SK-N-SH treated with all-trans-retinoic acid at 6 μM for 48 hours (cell line): ENCODE data around the gene FOXP4.

Experiments used
- ATAC-seq: fragments of 200-7000 bp; cut with Tn5 transposase; 3 replicates; pipeline ENCODE4 v1.9.1; 2020; ENCODE audit warnings: mild to moderate bottlenecking, moderate library complexity
- ARNTL ChIP-seq: fragments of 450-650 bp; formaldehyde crosslinking; IDR thresholded peaks from 2 replicates; pipeline ENCODE4 v1.5.0; 2020; ENCODE audit warnings: low read depth, mild to moderate bottlenecking, moderate library complexity, borderline replicate concordance
- BACH2 ChIP-seq: fragments of 250-450 bp; sonication (Bioruptor Pico); IDR thresholded peaks from 2 replicates; pipeline ENCODE4 v1.9.0; 2021; ENCODE audit warnings: mild to moderate bottlenecking, borderline replicate concordance
- CSDC2 ChIP-seq: fragments of 250-450 bp; sonication (Bioruptor Pico); IDR thresholded peaks from 2 replicates; pipeline ENCODE4 v1.5.0; 2020; ENCODE audit warnings: mild to moderate bottlenecking, moderate library complexity
- CSRNP3 ChIP-seq: fragments of 250-450 bp; sonication (Bioruptor Pico); IDR thresholded peaks from 2 replicates; pipeline ENCODE4 v1.5.1; 2021; ENCODE audit warnings: mild to moderate bottlenecking, moderate library complexity
- GLIS3 ChIP-seq: fragments of 250-450 bp; sonication (Bioruptor Pico); IDR thresholded peaks from 2 replicates; pipeline ENCODE4 v1.5.0; 2020; ENCODE audit warnings: mild to moderate bottlenecking, moderate library complexity
- ISL1 ChIP-seq: fragments of 250-450 bp; sonication (Bioruptor Pico); IDR thresholded peaks from 2 replicates; pipeline ENCODE4 v2.1.2; 2022; ENCODE audit warnings: mild to moderate bottlenecking, moderate library complexity
- OSR1 ChIP-seq: fragments of 250-450 bp; sonication (Bioruptor Pico); IDR thresholded peaks from 2 replicates; pipeline ENCODE4 v1.8.0; 2022; ENCODE audit warnings: moderate library complexity, mild to moderate bottlenecking, inconsistent platforms
- PATZ1 ChIP-seq: fragments of 250-450 bp; sonication (Bioruptor Pico); IDR thresholded peaks from 2 replicates; pipeline ENCODE4 v1.8.0; 2020; ENCODE audit warnings: mild to moderate bottlenecking, moderate library complexity, borderline replicate concordance
- POU6F1 ChIP-seq: fragments of 250-450 bp; sonication (Bioruptor Pico); IDR thresholded peaks from 2 replicates; pipeline ENCODE4 v1.8.0; 2021; ENCODE audit warnings: low read depth, mild to moderate bottlenecking, moderate library complexity, borderline replicate concordance
- RARB ChIP-seq: fragments of 250-450 bp; sonication (Bioruptor Pico); IDR thresholded peaks from 2 replicates; pipeline ENCODE4 v1.8.0; 2021; ENCODE audit warnings: mild to moderate bottlenecking, moderate library complexity
- SNAI2 ChIP-seq: fragments of 250-450 bp; sonication (Bioruptor Pico); IDR thresholded peaks from 2 replicates; pipeline ENCODE4 v1.5.0; 2020; ENCODE audit warnings: mild to moderate bottlenecking, moderate library complexity
- TCF4 ChIP-seq: fragments of 250-450 bp; sonication (Bioruptor Pico); IDR thresholded peaks from 2 replicates; pipeline ENCODE4 v1.8.0; 2021; ENCODE audit warnings: mild to moderate bottlenecking, moderate library complexity, borderline replicate concordance
- TSHZ2 ChIP-seq: fragments of 250-450 bp; sonication (Bioruptor Pico); IDR thresholded peaks from 2 replicates; pipeline ENCODE4 v1.5.0; 2020; ENCODE audit warnings: mild to moderate bottlenecking, moderate library complexity
- ZC3H10 ChIP-seq: fragments of 250-450 bp; sonication (Bioruptor Pico); IDR thresholded peaks from 2 replicates; pipeline ENCODE4 v1.5.1; 2021; ENCODE audit warnings: mild to moderate bottlenecking, moderate library complexity
- ZFP3 ChIP-seq: fragments of 250-450 bp; sonication (Bioruptor Pico); IDR thresholded peaks from 2 replicates; pipeline ENCODE4 v1.5.0; 2020; ENCODE audit warnings: mild to moderate bottlenecking, moderate library complexity
- ZFP30 ChIP-seq: fragments of 450-650 bp; formaldehyde crosslinking; IDR thresholded peaks from 2 replicates; pipeline ENCODE4 v1.5.0; 2022; ENCODE audit warnings: mild to moderate bottlenecking, moderate library complexity
- ZNF565 ChIP-seq: fragments of 450-650 bp; formaldehyde crosslinking; conservative IDR thresholded peaks from 2 replicates; pipeline ENCODE4 v1.5.0; 2020; ENCODE audit warnings: low read depth, mild to moderate bottlenecking, moderate library complexity
- ZNF70 ChIP-seq: fragments of 450-650 bp; formaldehyde crosslinking; IDR thresholded peaks from 2 replicates; pipeline ENCODE4 v1.5.0; 2020; ENCODE audit warnings: mild to moderate bottlenecking, moderate library complexity

The FOXP4 gene

GRCh38 chr6:41539204-41539603 is 7.0 kb upstream of the FOXP4 start (continued):
- TF ChIP-seq CSRNP3 (CRISPR knock-in tag) (no peak), PATZ1 (CRISPR knock-in tag) (no peak), OSR1 (CRISPR knock-in tag) (no peak), TCF4 (CRISPR knock-in tag) (no peak)

GRCh38 chr6:41541364-41541763 is 4.8 kb upstream of the FOXP4 start:
- no peak for TF ChIP-seq RARB (CRISPR knock-in tag)
- no peak for ATAC-seq

- no peak for ATAC-seq
- TF ChIP-seq OSR1 (CRISPR knock-in tag) (no peak), SNAI2 (CRISPR knock-in tag) (no peak), TCF4 (CRISPR knock-in tag) (no peak), ZFP3 (no peak), RARB (CRISPR knock-in tag) (no peak), BACH2 (no peak), CSRNP3 (CRISPR knock-in tag) (no peak), PATZ1 (CRISPR knock-in tag) (no peak)
Observed at GRCh38 chr6:41543087-41543486, 3.1 kb upstream of the FOXP4 start.

- TF ChIP-seq GLIS3 (CRISPR knock-in tag), result no peak
- TF ChIP-seq ISL1, result no peak
- TF ChIP-seq OSR1 (CRISPR knock-in tag), result no peak
- no peak for TF ChIP-seq BACH2
- ATAC-seq, result no peak
Observed at GRCh38 chr6:41545247-41545702, 906 bp upstream of the FOXP4 start.

GRCh38 chr6:41546475-41546865 is 289 bp downstream of the FOXP4 start:
- peak; percentile 4 for ATAC-seq
- no peak for TF ChIP-seq ZC3H10 (CRISPR knock-in tag)
- no peak for TF ChIP-seq CSRNP3 (CRISPR knock-in tag)
- TF ChIP-seq SNAI2 (CRISPR knock-in tag), result no peak
- TF ChIP-seq OSR1 (CRISPR knock-in tag), result no peak
- TF ChIP-seq ZFP3, result no peak
- no peak for TF ChIP-seq RARB (CRISPR knock-in tag)
- TF ChIP-seq ISL1, result no peak
- no peak for TF ChIP-seq TSHZ2
- no peak for TF ChIP-seq POU6F1 (CRISPR knock-in tag)
- TF ChIP-seq BACH2, result no peak
- no peak for TF ChIP-seq GLIS3 (CRISPR knock-in tag)
- TF ChIP-seq ARNTL (CRISPR knock-in tag), result no peak
- no peak for TF ChIP-seq ZFP30 (CRISPR knock-in tag)
- TF ChIP-seq ZNF70 (CRISPR knock-in tag), result no peak
- TF ChIP-seq CSDC2, result no peak
- TF ChIP-seq ZNF565 (CRISPR knock-in tag), result no peak
- TF ChIP-seq PATZ1 (CRISPR knock-in tag), result no peak
